Epithelial cell of esophagus (primary cell): ENCODE measurements around the gene CFAP92.

ENCODE experiments used
- DNase-seq: peaks from one replicate; pipeline ENCODE4 v3.0.0; 2010; ENCODE audit warnings: low read depth
- H3K4me3 ChIP-seq: 2 replicates; pipeline ENCODE4 v1.5.1; 2011; ENCODE audit warnings: mild to moderate bottlenecking, low read length, control low read depth
- TF ChIP-seq, protein P1 (sequence below): IDR thresholded peaks from 2 replicates; pipeline ENCODE4 v1.5.1; 2011; ENCODE audit warnings: low read depth, mild to moderate bottlenecking, low read length, control low read depth, inconsistent platforms; ENCODE audit not compliant: insufficient read depth; ENCODE audit errors: missing control alignments

Gene CFAP92

DNA sequence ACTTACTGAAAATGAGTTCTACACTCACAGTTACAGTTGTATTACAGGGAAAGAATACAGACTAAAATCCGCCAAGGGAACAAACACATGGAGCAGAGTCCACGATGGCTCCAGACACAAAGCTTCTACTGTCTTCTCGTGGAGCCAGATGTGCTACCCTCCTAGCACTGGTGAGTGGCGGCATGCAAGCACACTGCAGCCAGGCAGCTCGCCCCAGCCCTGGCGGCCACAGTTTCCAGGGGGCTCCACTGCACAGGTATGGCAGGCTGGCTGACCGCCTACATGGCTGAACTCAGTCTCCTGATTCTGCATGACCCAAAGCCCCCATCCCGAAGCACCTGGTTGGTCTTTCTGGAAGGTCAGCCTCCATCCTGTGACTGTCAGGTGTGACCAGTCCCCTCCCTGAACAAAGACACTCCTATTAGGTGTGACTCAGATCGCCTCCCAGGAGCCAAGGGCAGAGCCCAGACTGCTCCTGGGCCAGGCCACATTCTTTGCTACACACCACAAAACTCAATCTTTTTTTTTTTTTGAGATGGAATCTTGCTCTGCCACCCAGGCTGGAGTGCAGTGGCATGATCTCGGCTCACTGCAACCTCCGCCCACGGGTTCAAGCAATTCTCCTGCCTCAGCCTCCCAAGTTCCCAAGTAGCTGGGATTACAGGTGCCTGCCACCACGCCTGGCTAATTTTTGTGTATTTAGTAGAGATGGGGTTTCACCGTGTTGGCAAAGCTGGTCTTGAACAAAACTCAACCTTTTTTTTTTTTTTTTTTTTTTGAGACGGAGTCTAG lies 51.5 kb downstream of the CFAP92 start:
- TF ChIP-seq, protein P1, sequence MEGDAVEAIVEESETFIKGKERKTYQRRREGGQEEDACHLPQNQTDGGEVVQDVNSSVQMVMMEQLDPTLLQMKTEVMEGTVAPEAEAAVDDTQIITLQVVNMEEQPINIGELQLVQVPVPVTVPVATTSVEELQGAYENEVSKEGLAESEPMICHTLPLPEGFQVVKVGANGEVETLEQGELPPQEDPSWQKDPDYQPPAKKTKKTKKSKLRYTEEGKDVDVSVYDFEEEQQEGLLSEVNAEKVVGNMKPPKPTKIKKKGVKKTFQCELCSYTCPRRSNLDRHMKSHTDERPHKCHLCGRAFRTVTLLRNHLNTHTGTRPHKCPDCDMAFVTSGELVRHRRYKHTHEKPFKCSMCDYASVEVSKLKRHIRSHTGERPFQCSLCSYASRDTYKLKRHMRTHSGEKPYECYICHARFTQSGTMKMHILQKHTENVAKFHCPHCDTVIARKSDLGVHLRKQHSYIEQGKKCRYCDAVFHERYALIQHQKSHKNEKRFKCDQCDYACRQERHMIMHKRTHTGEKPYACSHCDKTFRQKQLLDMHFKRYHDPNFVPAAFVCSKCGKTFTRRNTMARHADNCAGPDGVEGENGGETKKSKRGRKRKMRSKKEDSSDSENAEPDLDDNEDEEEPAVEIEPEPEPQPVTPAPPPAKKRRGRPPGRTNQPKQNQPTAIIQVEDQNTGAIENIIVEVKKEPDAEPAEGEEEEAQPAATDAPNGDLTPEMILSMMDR: no peak
- H3K4me3 ChIP-seq: no peak overlapping the region
- DNase-seq: peak; percentile 37

DNA sequence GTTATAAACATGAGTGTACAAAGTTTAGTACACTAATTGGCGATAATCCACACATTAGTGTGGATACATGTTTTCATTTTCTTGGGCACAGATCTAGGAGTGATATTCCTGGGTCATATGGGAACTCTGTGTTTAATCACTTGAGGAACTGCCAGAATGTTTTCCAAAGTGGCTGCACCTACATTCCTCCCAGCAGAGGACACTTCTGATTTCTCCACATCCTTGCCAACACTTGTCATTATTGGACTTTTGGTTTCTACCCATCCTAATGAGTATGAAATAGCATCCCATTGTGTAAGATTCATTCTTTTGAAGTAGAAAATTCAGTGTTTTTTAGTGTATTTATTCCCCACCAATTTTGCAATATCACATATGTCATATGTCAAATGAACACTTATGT lies 53.6 kb downstream of the CFAP92 start:
- DNase-seq: no peak
- TF ChIP-seq, protein P1: no peak
- H3K4me3 ChIP-seq: no peak overlapping the region

DNA sequence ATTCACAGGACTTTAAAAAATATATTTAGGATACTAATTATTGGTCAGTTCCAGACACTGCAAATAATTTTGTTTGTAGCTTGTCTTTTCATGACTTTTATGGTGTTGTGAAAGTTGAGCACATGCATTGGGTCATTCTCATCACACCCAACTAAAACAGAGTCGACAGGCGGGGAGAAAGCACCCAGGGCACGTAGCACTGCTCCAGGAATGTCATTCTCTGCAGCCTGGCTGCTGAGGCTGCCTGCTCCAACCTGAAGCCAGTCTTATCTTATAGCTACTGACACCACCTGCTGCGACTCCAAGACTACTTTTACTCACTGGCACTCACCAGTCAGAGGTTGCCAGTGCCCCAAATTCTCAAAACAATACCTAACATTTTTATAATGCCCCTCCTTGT lies 57.5 kb downstream of the CFAP92 start:
- DNase-seq: no peak
- H3K4me3 ChIP-seq: no peak overlapping the region
- TF ChIP-seq, protein P1: no peak

DNA sequence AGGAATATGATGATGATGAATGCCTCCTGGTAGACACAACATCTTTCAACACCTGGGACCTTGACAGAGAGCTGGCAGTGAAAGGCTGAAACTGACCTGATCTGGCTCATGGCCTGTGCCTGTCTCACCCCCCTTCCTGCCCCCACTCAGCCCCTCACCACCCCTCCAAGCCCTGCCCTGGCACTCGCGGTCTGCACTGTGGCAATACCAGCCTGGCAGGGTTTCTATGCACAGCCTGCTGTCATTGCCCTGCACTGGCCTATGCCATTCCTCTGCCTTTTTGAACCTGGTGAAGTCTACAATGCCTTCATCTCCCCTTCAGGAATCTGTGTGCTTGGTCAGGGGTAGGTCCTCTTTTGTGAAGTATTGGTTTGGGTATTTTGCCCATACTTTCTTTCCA lies 58.0 kb downstream of the CFAP92 start:
- TF ChIP-seq, protein P1: no peak
- DNase-seq: no peak
- H3K4me3 ChIP-seq: no peak overlapping the region

DNA sequence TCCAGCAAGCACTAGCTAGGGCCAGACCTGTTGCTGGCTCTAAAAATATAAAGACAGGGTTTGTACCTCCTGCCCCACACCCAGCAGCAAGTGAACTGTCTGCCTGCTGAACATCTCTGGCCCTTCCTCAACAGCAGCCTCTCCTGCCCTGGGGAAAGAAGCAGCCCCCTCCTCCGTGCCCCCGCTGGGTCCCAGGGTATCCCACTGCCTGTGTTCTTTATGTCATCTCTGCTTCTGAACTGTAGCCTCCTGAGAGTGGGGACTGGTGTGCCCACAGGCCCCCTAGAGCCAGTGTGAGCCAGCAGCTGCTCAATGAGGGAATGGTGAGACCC lies 60.0 kb downstream of the CFAP92 start:
- no peak for DNase-seq
- no peak overlapping the region for H3K4me3 ChIP-seq
- TF ChIP-seq, protein P1: no peak

DNA sequence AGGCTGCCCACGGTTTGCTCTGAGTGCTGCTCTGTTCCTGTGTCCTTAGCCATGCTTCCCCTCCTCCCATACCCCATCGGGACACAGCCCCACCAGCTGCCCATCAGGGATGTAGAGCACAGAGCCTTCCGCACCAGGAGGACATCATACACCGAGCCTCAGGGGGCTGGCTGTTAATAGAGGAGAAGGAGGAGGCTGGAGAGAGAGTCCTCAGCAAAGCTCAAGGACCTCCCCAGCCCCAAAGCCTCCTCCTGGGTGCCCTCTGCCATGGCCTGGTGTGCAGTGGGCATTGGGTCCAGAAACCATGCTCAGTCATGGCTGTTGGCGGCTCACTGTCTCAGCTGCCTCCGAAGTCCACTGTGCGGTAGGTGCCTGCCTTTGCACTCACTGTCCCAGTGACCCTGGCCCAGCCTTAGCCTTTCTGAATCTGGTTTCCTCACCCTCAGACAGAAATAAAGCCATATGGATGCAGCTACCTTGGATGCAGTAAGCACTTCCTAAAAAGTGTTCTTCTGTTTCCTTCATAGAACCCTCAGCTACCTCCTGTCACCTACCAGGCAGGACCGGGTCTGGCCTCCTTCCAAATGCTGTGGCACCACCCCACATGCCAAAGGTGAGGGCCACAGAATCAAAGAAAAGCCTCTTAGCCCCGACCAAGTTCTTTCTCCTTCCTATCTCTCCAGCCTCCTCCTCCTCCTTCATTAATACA lies 60.5 kb downstream of the CFAP92 start:
- no peak for DNase-seq
- TF ChIP-seq, protein P1: no peak
- H3K4me3 ChIP-seq: no peak overlapping the region
